Measurements from ENCODE around the gene ADAMTS12. TPM values are rescaled to one million over a fixed set of nuclear protein-coding genes. Genes with fewer than 3 reads are reported as not detected.

ADAMTS12 gene
- total and polyA plus RNA-seq, 2 donors (not counting 1 experiment from before 2014, with no cell fraction given) = 10.7 to 44.8 TPM

- TF ChIP-seq EZH2 (IDR thresholded peaks at IDR 0.05; ENCODE audit: low read length, missing control alignments) = no peak
- TF ChIP-seq, protein P1, sequence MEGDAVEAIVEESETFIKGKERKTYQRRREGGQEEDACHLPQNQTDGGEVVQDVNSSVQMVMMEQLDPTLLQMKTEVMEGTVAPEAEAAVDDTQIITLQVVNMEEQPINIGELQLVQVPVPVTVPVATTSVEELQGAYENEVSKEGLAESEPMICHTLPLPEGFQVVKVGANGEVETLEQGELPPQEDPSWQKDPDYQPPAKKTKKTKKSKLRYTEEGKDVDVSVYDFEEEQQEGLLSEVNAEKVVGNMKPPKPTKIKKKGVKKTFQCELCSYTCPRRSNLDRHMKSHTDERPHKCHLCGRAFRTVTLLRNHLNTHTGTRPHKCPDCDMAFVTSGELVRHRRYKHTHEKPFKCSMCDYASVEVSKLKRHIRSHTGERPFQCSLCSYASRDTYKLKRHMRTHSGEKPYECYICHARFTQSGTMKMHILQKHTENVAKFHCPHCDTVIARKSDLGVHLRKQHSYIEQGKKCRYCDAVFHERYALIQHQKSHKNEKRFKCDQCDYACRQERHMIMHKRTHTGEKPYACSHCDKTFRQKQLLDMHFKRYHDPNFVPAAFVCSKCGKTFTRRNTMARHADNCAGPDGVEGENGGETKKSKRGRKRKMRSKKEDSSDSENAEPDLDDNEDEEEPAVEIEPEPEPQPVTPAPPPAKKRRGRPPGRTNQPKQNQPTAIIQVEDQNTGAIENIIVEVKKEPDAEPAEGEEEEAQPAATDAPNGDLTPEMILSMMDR (conservative IDR thresholded peaks at IDR 0.05 in 1 of 2, IDR thresholded peaks at IDR 0.05 in 1 of 2; ENCODE audit: low read depth in 1 of 2, low read length in 2 of 2) = no peak
- Histone ChIP-seq H3K4me3 (replicated peaks in 1 of 4; ENCODE audit: control extremely low read depth in 1 of 4, insufficient read depth in 1 of 4, low read depth in 3 of 4, low read length in 4 of 4) (no peak overlapping the region), H3K79me2 (ENCODE audit: control insufficient read depth, insufficient read depth, low read length) (no peaks in the 10 kb centered on the region), H3K4me1 (ENCODE audit: control insufficient read depth, extremely low read depth, insufficient read depth, low read length) (peaks cover 2% of the 10 kb centered on the region), H4K20me1 (ENCODE audit: control insufficient read depth, extremely low read depth, insufficient read depth, low read length) (no peaks in the 10 kb centered on the region), H3K27me3 (ENCODE audit: control insufficient read depth, insufficient read depth, low read length) (no peaks in the 10 kb centered on the region), H3K4me2 (ENCODE audit: extremely low read depth, insufficient read depth, low read length) (no peak overlapping the region), H3K36me3 (ENCODE audit: control insufficient read depth, insufficient read depth, low read length) (no peaks in the 10 kb centered on the region), H2AFZ (ENCODE audit: low read length) (no peak overlapping the region), H3K27ac (ENCODE audit: insufficient read depth, low read length) (peak overlapping the region; percentile 13), H3K9me3 (ENCODE audit: control insufficient read depth, insufficient read depth, low read depth, low read length) (no peaks in the 10 kb centered on the region), H3K9ac (ENCODE audit: insufficient read depth, low read length) (no peak overlapping the region)
- peak; percentile 44 to 64 for DNase-seq (ENCODE audit: low read depth in 2 of 2)
Observed at GRCh38 chr5:33679791-33680190, 212.0 kb downstream of the ADAMTS12 start.

GRCh38 chr5:33675958-33676464 is 215.8 kb downstream of the ADAMTS12 start:
- Histone ChIP-seq H4K20me1 (ENCODE audit: control insufficient read depth, extremely low read depth, insufficient read depth, low read length) (no peaks in the 10 kb centered on the region), H3K27ac (ENCODE audit: insufficient read depth, low read length) (no peak overlapping the region), H3K36me3 (ENCODE audit: control insufficient read depth, insufficient read depth, low read length) (no peaks in the 10 kb centered on the region), H3K9me3 (ENCODE audit: control insufficient read depth, insufficient read depth, low read depth, low read length) (no peaks in the 10 kb centered on the region), H3K27me3 (ENCODE audit: control insufficient read depth, insufficient read depth, low read length) (no peaks in the 10 kb centered on the region), H3K4me1 (ENCODE audit: control insufficient read depth, extremely low read depth, insufficient read depth, low read length) (peaks cover 2% of the 10 kb centered on the region), H2AFZ (ENCODE audit: low read length) (no peak overlapping the region), H3K79me2 (ENCODE audit: control insufficient read depth, insufficient read depth, low read length) (no peaks in the 10 kb centered on the region), H3K9ac (ENCODE audit: insufficient read depth, low read length) (no peak overlapping the region), H3K4me2 (ENCODE audit: extremely low read depth, insufficient read depth, low read length) (no peak overlapping the region), H3K4me3 (replicated peaks in 1 of 4; ENCODE audit: control extremely low read depth in 1 of 4, insufficient read depth in 1 of 4, low read depth in 3 of 4, low read length in 4 of 4) (no peak overlapping the region)
- TF ChIP-seq EZH2 (IDR thresholded peaks at IDR 0.05; ENCODE audit: low read length, missing control alignments) = no peak
- TF ChIP-seq, protein P1 (conservative IDR thresholded peaks at IDR 0.05 in 1 of 2, IDR thresholded peaks at IDR 0.05 in 1 of 2; ENCODE audit: low read depth in 1 of 2, low read length in 2 of 2) = no peak
- no peak for DNase-seq (ENCODE audit: low read depth in 2 of 2)

DNA sequence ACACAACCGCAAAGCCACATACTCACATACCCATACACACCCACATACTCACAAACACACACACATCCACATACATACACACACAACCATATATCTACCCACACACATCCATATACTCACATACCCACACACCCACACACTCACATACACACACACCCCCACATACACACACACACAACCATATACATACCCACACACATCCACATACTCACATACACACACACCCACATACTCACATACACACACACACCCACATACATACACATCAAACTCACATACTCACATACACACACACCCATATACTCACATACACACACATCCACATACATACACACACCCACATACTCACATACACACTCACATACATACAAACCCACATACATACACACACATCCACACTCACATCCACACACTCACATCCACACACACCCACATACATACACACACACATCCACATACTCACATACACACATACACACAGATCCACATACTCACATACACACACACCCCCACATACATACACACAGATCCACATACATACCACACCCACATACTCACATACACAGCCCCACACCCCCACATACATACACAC is 220.0 kb downstream of the ADAMTS12 start:
- Histone ChIP-seq H3K27me3 (ENCODE audit: control insufficient read depth, insufficient read depth, low read length) (no peaks in the 10 kb centered on the region), H3K4me3 (replicated peaks in 1 of 4; ENCODE audit: control extremely low read depth in 1 of 4, insufficient read depth in 1 of 4, low read depth in 3 of 4, low read length in 4 of 4) (no peak overlapping the region), H3K79me2 (ENCODE audit: control insufficient read depth, insufficient read depth, low read length) (no peaks in the 10 kb centered on the region), H4K20me1 (ENCODE audit: control insufficient read depth, extremely low read depth, insufficient read depth, low read length) (no peaks in the 10 kb centered on the region), H3K4me2 (ENCODE audit: extremely low read depth, insufficient read depth, low read length) (no peak overlapping the region), H3K36me3 (ENCODE audit: control insufficient read depth, insufficient read depth, low read length) (no peaks in the 10 kb centered on the region), H3K9me3 (ENCODE audit: control insufficient read depth, insufficient read depth, low read depth, low read length) (no peaks in the 10 kb centered on the region), H2AFZ (ENCODE audit: low read length) (no peak overlapping the region), H3K4me1 (ENCODE audit: control insufficient read depth, extremely low read depth, insufficient read depth, low read length) (no peaks in the 10 kb centered on the region), H3K9ac (ENCODE audit: insufficient read depth, low read length) (no peak overlapping the region), H3K27ac (ENCODE audit: insufficient read depth, low read length) (no peak overlapping the region)
- no peak for DNase-seq (ENCODE audit: low read depth in 2 of 2)
- TF ChIP-seq, protein P1 (conservative IDR thresholded peaks at IDR 0.05 in 1 of 2, IDR thresholded peaks at IDR 0.05 in 1 of 2; ENCODE audit: low read depth in 1 of 2, low read length in 2 of 2) = no peak
- TF ChIP-seq EZH2 (IDR thresholded peaks at IDR 0.05; ENCODE audit: low read length, missing control alignments) = no peak
